GM12878 (cell line): ENCODE data around the gene POU2F3. TPM values are rescaled to one million over a fixed set of nuclear protein-coding genes. Genes with fewer than 3 reads are reported as not detected.
A peak's percentile ranks its signal among the peaks of the same experiment; 100 is the strongest.

Source experiments
- CBFB ChIP-seq: IDR thresholded peaks from 2 replicates; pipeline ENCODE4 v1.6.1; 2016; ENCODE audit warnings: antibody characterized with exemption, low read depth
- CBX3 ChIP-seq: fragments of 200-600 bp; sonication (generic); IDR thresholded peaks from 2 replicates; pipeline ENCODE4 v1.6.1; 2016; ENCODE audit warnings: low read depth, borderline replicate concordance
- IKZF1 ChIP-seq: fragments of 450-650 bp; conservative IDR thresholded peaks from 2 replicates; pipeline ENCODE4 v1.6.1; 2017; ENCODE audit warnings: antibody characterized with exemption, mild to moderate bottlenecking
- JUNB ChIP-seq: IDR thresholded peaks from 2 replicates; pipeline ENCODE4 v1.6.1; 2016; ENCODE audit warnings: antibody characterized with exemption, mild to moderate bottlenecking
- LARP7 ChIP-seq: fragments of 450-650 bp; IDR thresholded peaks from 2 replicates; pipeline ENCODE4 v1.6.1; 2017; ENCODE audit warnings: mild to moderate bottlenecking
- NFIC ChIP-seq: IDR thresholded peaks from 2 replicates; pipeline ENCODE4 v1.6.1; 2012; ENCODE audit warnings: low read depth, mild to moderate bottlenecking, inconsistent platforms, low read length, moderate library complexity
- NFYA ChIP-seq: IDR thresholded peaks from 2 replicates; pipeline ENCODE4 v1.6.1; 2011; ENCODE audit warnings: low read depth, mild to moderate bottlenecking, low read length, improper control_type of control experiment, borderline replicate concordance
- NFYB ChIP-seq: IDR thresholded peaks from 2 replicates; pipeline ENCODE4 v1.6.1; 2011; ENCODE audit warnings: low read depth, mild to moderate bottlenecking, low read length, improper control_type of control experiment, moderate library complexity; ENCODE audit not compliant: insufficient read depth
- NR2C2 ChIP-seq: IDR thresholded peaks from 2 replicates; pipeline ENCODE4 v1.6.1; 2011; ENCODE audit warnings: borderline replicate concordance, low read depth; ENCODE audit not compliant: control insufficient read depth, insufficient read length
- PAX5 ChIP-seq: IDR thresholded peaks from 2 replicates; pipeline ENCODE4 v1.6.1; 2011; ENCODE audit warnings: low read depth, low read length, borderline replicate concordance
- RB1 ChIP-seq: fragments of 450-650 bp; formaldehyde crosslinking; IDR thresholded peaks from 2 replicates; pipeline ENCODE4 v1.6.1; 2017; ENCODE audit warnings: mild to moderate bottlenecking, borderline replicate concordance
- RCOR1 ChIP-seq: conservative IDR thresholded peaks from 2 replicates; pipeline ENCODE4 v1.6.1; 2012; ENCODE audit warnings: low read depth, low read length, improper control_type of control experiment
- SRF ChIP-seq, 2 experiments: IDR thresholded peaks; 2 replicates each; pipeline ENCODE4 v1.6.1; 2011; ENCODE audit warnings: low read depth in 2 of 2, low read length in 2 of 2, mild to moderate bottlenecking in 1 of 2, moderate library complexity in 1 of 2
- SUPT20H ChIP-seq: IDR thresholded peaks from 2 replicates; pipeline ENCODE4 v1.6.1; 2011; ENCODE audit warnings: low read depth, mild to moderate bottlenecking, low read length, moderate library complexity, borderline replicate concordance; ENCODE audit not compliant: control insufficient read depth
- TCF3 ChIP-seq: IDR thresholded peaks from 2 replicates; pipeline ENCODE4 v1.6.1; 2012; ENCODE audit warnings: low read depth, mild to moderate bottlenecking, low read length, borderline replicate concordance; ENCODE audit not compliant: insufficient read depth
- WRNIP1 ChIP-seq: IDR thresholded peaks from 2 replicates; pipeline ENCODE4 v1.6.1; 2011; ENCODE audit warnings: low read depth, low read length, improper control_type of control experiment, borderline replicate concordance
- ZNF24 ChIP-seq: fragments of 450-650 bp; IDR thresholded peaks from 2 replicates; pipeline ENCODE4 v1.6.1; 2017; ENCODE audit warnings: antibody characterized with exemption, mild to moderate bottlenecking
- ZNF274 ChIP-seq: IDR thresholded peaks from one replicate; pipeline ENCODE4 v1.8.0; 2011; ENCODE audit not compliant: insufficient read length, insufficient read depth
- polyA plus RNA-seq, 11 experiments: library from polyadenylated mRNA; depleted of rRNA in 4 of 11; unstranded in 6 of 11; stranded (reverse) in 5 of 11; fragments of >200 nt; fragmentation: Nextera tagmentation in 4 of 11; fragmentation: Illumina TruSeq in 1 of 11; extraction: Ambion mirVana in 4 of 11; extraction: Trizol in 1 of 11; gene quantifications; 1 replicate in 1 of 11; 2 replicates in 10 of 11; pipeline versions ENCODE4 v1.2.1 to v1.2.3, GENCODE V29; 2011 to 2016; ENCODE audit warnings: inconsistent platforms in 2 of 11, missing spikeins in 2 of 11, low read depth in 1 of 11
- total RNA-seq, 4 experiments: library from RNA; depleted of rRNA in 3 of 4; stranded (reverse); fragments of >200 nt in 3 of 4; fragmentation: Illumina TruSeq in 1 of 4; extraction: Trizol in 1 of 4; gene quantifications; 2 replicates each; pipeline versions ENCODE4 v1.2.1 to v1.2.3, GENCODE V29; 2013 to 2021
- TF ChIP-seq, protein P1 (sequence below): fragments of 150-350 bp; IDR thresholded peaks from 2 replicates; pipeline ENCODE4 v1.6.1; 2016; ENCODE audit warnings: low read depth, low read length
- TF ChIP-seq, protein P2 (sequence below), 3 experiments: IDR thresholded peaks in 2 of 3; conservative IDR thresholded peaks in 1 of 3; 2 replicates each; pipeline ENCODE4 v1.5.1; 2011; ENCODE audit warnings: low read depth in 3 of 3, low read length in 3 of 3, mild to moderate bottlenecking in 3 of 3, control low read depth in 2 of 3, moderate library complexity in 2 of 3, inconsistent platforms in 1 of 3, mixed read lengths in 1 of 3; ENCODE audit not compliant: control insufficient read depth in 2 of 3, insufficient read depth in 1 of 3; ENCODE audit errors: extremely low read depth in 1 of 3
- TF ChIP-seq, protein P3 (sequence below): fragments of 450-650 bp; IDR thresholded peaks from 2 replicates; pipeline ENCODE4 v1.6.1; 2017; ENCODE audit warnings: borderline replicate concordance
- TF ChIP-seq, protein P4 (sequence below): IDR thresholded peaks from 2 replicates; pipeline ENCODE4 v1.6.1; 2011; ENCODE audit warnings: mild to moderate bottlenecking, low read depth, low read length, moderate library complexity; ENCODE audit not compliant: insufficient replicate concordance

Gene POU2F3
- total and polyA plus RNA-seq, 10 of the 15 experiments (the other 5 are each of a cell fraction or from before 2014, with no cell fraction given) = 0.09 to 4.4 (median 0.33) TPM

DNA sequence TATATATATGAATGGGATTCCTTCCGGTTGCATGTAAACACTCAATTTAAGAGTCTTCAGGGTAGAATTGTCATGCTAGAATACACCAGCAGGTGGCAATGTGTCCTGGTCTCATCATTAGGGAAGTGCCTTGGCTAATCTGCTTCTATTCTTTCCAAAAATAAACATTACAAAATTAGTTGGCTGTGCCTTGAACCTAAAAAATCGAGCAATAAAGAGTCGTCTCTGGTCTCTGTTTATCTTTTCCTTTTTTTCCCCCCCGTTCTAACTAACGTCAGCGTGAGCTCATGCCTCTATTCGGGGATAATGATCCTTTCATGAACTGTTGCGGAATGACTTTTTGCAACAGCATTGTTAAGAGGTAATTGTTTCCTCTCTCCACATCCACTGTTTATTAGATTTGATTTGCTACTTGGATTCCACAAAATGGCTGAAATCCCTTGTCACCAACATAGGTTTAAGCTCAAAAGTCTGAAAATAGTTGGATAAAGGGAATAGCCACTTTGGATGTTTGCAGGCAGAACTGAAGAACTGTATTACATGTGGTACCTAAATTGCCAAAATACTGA lies 95.0 kb downstream of the POU2F3 start (continued):
- TF ChIP-seq PAX5 = no peak
- no peak for TF ChIP-seq CBFB
- TF ChIP-seq, protein P1, sequence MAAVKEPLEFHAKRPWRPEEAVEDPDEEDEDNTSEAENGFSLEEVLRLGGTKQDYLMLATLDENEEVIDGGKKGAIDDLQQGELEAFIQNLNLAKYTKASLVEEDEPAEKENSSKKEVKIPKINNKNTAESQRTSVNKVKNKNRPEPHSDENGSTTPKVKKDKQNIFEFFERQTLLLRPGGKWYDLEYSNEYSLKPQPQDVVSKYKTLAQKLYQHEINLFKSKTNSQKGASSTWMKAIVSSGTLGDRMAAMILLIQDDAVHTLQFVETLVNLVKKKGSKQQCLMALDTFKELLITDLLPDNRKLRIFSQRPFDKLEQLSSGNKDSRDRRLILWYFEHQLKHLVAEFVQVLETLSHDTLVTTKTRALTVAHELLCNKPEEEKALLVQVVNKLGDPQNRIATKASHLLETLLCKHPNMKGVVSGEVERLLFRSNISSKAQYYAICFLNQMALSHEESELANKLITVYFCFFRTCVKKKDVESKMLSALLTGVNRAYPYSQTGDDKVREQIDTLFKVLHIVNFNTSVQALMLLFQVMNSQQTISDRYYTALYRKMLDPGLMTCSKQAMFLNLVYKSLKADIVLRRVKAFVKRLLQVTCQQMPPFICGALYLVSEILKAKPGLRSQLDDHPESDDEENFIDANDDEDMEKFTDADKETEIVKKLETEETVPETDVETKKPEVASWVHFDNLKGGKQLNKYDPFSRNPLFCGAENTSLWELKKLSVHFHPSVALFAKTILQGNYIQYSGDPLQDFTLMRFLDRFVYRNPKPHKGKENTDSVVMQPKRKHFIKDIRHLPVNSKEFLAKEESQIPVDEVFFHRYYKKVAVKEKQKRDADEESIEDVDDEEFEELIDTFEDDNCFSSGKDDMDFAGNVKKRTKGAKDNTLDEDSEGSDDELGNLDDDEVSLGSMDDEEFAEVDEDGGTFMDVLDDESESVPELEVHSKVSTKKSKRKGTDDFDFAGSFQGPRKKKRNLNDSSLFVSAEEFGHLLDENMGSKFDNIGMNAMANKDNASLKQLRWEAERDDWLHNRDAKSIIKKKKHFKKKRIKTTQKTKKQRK = no peak
- TF ChIP-seq NR2C2 = no peak
- no peak for TF ChIP-seq ZNF24
- TF ChIP-seq, protein P2, sequence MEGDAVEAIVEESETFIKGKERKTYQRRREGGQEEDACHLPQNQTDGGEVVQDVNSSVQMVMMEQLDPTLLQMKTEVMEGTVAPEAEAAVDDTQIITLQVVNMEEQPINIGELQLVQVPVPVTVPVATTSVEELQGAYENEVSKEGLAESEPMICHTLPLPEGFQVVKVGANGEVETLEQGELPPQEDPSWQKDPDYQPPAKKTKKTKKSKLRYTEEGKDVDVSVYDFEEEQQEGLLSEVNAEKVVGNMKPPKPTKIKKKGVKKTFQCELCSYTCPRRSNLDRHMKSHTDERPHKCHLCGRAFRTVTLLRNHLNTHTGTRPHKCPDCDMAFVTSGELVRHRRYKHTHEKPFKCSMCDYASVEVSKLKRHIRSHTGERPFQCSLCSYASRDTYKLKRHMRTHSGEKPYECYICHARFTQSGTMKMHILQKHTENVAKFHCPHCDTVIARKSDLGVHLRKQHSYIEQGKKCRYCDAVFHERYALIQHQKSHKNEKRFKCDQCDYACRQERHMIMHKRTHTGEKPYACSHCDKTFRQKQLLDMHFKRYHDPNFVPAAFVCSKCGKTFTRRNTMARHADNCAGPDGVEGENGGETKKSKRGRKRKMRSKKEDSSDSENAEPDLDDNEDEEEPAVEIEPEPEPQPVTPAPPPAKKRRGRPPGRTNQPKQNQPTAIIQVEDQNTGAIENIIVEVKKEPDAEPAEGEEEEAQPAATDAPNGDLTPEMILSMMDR (IDR thresholded peaks at IDR 0.05 in 2 of 3, conservative IDR thresholded peaks at IDR 0.05 in 1 of 3; ENCODE audit: control insufficient read depth in 2 of 3, extremely low read depth in 1 of 3, insufficient read depth in 1 of 3, low read depth in 3 of 3, low read length in 3 of 3) = peak; percentile 58 to 74 (median 71); a peak in 5 of 6 replicates
- TF ChIP-seq SUPT20H = no peak
- TF ChIP-seq RB1 = no peak; the same call in 1 of the 2 replicates
- TF ChIP-seq TCF3 = no peak
- TF ChIP-seq RCOR1 = no peak
- TF ChIP-seq WRNIP1 = no peak
- no peak for TF ChIP-seq SRF (IDR thresholded peaks at IDR 0.05; ENCODE audit: low read depth in 2 of 2, low read length in 2 of 2)
- no peak for TF ChIP-seq LARP7
- TF ChIP-seq, protein P3, sequence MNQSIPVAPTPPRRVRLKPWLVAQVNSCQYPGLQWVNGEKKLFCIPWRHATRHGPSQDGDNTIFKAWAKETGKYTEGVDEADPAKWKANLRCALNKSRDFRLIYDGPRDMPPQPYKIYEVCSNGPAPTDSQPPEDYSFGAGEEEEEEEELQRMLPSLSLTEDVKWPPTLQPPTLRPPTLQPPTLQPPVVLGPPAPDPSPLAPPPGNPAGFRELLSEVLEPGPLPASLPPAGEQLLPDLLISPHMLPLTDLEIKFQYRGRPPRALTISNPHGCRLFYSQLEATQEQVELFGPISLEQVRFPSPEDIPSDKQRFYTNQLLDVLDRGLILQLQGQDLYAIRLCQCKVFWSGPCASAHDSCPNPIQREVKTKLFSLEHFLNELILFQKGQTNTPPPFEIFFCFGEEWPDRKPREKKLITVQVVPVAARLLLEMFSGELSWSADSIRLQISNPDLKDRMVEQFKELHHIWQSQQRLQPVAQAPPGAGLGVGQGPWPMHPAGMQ = no peak
- TF ChIP-seq NFYA = no peak
- TF ChIP-seq CBX3 = no peak
- TF ChIP-seq JUNB = peak; percentile 44; the same call in 1 of the 2 replicates
- TF ChIP-seq NFIC = no peak; the same call in 1 of the 2 replicates
- TF ChIP-seq, protein P4, sequence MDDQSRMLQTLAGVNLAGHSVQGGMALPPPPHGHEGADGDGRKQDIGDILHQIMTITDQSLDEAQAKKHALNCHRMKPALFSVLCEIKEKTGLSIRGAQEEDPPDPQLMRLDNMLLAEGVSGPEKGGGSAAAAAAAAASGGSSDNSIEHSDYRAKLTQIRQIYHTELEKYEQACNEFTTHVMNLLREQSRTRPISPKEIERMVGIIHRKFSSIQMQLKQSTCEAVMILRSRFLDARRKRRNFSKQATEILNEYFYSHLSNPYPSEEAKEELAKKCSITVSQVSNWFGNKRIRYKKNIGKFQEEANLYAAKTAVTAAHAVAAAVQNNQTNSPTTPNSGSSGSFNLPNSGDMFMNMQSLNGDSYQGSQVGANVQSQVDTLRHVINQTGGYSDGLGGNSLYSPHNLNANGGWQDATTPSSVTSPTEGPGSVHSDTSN = no peak
- TF ChIP-seq ZNF274 = no peak
- no peak for TF ChIP-seq IKZF1
- TF ChIP-seq NFYB = no peak
